ENCODE results near the gene ABHD14A.
"Not testable (repeated sequence)": the region's sequence is repeated elsewhere in the genome, so short reads cannot be mapped to it uniquely, and the experiment has no call there.

ABHD14A gene

DNA sequence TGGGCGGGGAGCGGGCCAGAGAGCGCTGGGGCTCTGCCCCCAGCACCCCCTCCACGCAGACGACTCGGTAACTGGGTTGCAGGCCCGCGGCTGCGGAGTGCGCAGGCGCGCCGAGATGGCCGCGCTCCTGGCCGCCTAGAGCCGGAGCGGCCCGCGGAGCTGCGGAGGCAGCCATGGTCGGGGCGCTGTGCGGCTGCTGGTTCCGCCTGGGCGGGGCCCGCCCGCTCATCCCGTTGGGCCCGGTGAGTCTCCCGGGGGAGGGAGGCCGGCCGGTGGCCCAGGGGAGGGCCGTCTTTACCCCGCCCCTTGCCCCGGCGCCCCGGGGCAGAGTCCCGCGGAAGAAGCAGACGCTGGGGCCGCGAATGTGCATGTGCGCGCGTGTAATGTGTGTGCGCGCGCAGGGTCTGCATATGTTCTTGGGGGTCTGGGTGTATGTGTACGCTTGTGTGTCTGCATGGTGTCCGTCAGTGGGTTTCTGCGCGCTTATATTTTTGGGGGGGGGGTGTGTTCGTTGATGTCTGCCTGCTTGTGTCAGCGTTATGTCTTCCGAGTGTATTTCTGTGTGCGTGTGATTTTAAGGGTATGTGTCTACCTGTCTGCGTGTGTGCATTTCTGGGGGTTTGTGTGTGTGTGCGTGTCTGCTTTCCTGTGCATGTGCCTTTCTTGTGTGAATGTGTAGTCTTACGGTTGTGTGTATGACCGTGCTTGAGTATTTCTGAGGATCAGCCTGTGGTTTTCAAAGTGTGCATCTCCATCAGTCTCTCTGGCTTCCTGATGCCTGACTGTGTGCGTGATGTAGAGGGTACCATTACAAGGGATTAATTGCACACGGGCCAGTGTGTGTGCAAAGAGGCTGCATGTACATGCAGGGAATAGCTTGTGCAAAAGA lies at the start of gene ABHD14A:
Gene ABHD14A, plus strand, starts transcription at position 102 of the 889 bp plus-strand sequence. Its CDS starts 72 bp downstream, at position 174.
- peak; percentile 60 to 67 for DNase-seq

DNA sequence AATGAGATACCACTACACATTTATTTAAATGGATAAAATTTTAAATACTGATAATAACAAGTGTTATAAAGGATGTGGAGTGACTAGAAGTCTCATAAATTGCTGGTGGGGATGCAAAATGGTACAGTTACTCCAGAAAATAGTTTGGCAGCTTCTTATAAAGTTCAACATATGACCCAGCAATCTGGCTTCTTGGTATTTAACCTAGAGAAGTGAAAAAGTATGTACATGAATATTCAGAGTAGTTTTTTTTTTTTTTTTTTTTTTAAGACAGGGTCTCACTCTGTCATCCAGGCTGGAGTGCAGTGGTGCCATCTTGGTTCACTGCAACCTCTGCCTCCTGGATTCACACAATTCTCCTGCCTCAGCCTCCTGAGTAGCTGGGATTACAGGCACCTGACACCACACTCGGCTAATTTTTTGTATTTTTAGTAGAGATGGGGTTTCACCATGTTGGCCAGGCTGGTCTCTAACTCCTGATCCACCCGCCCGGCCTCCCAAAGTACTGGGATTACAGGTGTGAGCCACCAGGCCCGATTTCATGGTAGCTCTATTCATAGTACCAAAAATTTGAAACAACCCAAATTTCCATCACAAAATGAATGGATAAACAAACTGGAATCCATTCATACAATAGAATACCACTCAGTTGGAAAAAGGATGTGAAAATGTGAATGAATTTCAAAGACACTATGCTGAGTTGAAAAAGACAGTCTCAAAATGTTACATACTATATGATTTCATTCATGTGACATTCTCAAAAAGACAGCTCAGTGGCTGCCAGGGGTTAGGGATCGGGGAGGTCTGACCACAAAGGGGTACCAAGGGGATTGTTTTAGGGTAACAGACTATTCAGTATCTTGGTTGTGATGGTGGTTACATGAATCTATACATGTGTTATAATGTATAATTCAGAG lies 47.5 kb upstream of the ABHD14A start:
- DNase-seq = no peak

DNA sequence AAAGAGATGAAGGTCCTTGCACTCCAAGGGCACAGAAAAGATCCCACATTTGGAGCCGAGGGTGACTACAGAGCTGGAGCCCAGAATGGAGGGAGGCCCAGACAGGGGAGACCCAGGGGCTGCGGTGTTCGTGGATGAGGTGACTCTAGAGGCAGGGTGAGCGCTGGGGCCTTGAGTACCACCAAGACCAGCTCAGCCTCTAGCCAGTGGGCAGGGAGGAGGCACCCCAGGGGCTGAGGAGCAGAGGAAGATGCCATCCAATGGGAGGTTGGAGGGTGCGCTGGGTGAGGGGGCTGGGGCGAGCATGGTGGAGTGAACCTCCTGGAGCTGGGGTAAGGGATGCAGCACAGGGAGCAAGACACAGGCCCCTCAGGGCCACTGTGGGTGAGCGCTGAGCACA lies 46.4 kb upstream of the ABHD14A start:
- no peak for DNase-seq

DNA sequence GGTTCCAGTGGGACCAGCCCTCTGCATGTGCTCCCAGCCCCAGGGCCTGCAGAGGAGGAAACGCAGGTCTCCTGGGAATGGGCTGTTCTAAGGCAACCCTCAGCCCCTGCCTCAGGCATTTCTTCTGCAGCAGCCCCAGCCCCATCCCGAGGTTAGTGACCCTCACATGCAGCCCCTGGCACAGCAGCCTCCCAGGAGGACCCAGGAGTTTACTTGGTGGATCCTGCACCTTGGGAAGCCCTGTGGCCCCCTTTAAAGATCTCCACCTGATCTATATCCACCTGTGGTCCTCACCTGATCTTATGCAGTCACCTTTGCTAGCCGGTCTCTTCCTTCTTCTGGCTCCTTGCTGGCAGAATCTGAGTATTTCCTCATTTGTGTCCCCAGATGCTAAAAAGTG lies 45.9 kb upstream of the ABHD14A start:
- DNase-seq = not testable (repeated sequence)

- peak; percentile 5 to 7 for DNase-seq
Measured at GRCh38 chr3:51929420-51930003, 45.4 kb upstream of the ABHD14A start.

GRCh38 chr3:51930439-51930838 lies 44.4 kb upstream of the ABHD14A start:
- no peak for DNase-seq

GRCh38 chr3:51931756-51932155 lies 43.1 kb upstream of the ABHD14A start:
- DNase-seq = no peak

DNA sequence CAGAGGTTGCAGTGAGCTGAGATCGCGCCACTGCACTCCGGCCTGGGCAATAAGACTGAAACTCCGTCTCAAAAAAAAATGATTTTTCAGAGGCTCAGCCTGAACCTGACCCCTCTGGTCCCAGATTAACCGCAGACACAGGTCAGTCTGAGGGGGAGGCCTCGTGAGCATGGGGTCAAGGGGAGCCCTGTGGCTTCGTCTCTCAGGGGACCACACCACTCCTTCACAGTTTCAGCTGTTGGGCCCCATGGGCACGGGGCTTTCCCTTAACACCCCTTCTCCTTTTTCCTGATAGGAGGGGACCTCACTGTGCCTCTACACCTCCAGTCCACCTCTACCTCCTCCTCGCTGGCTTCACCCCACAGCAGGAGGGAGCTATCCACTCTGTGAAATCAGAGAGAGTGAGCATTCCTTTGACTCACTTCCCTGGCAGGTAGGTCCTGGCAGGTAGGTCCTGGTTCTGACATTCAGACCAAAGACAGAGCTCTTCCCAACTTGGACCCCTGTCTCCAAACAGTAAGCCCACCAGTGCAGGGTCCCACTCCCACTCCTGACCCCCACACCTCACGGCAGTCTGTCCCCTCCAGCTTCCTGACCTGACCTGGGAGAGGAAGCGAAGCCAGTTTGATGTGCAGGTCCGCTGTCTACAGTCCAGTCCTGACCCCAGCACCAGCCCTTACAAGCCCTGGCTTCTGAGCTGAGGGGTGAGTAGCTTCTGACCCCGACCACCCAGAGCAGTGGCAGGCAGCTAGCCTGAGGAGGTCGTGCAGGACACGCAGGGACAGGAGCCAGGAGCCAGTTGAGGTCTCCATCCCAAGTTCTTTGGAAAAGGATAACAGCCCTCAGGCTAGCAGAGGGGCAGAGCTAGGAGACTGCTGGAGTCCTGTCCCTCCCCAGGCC lies 42.1 kb upstream of the ABHD14A start:
- no peak for DNase-seq

GRCh38 chr3:51933471-51934138 lies 41.3 kb upstream of the ABHD14A start:
- no peak for DNase-seq

DNA sequence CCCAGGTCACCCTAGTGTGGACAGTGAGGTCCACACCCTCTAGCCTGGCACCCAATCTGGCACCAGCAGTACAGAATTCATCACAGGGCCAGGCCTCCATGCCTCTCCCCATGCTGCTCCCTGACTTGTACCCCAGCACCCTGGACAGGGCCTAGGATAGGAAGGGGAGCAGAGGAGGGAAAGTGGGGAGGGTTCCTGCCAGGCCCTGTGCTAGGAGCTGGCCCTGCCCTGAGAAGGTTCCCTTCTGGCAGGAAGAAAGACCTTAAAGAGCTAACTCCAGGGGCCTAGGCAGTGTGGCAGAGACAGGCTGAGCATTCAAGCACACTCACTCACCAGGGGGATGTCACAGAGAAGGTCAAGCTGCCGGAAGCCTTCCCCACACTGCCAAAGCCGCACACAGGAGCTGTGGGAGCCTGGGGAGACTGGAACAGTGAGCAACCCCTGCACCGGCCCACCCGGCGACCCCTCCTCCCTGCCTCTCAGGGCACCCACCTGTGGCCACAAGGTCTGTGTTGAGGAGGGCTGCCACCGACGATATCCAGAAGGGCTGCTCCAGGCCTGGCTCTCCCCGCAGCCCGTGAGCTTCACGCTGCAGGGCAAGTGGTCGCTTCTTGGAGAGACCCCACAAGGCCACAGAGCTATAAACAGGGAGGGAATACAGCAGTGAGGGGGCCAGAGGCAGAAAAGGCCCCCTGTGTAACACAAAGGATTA lies 40.6 kb upstream of the ABHD14A start:
- no peak for DNase-seq

DNA sequence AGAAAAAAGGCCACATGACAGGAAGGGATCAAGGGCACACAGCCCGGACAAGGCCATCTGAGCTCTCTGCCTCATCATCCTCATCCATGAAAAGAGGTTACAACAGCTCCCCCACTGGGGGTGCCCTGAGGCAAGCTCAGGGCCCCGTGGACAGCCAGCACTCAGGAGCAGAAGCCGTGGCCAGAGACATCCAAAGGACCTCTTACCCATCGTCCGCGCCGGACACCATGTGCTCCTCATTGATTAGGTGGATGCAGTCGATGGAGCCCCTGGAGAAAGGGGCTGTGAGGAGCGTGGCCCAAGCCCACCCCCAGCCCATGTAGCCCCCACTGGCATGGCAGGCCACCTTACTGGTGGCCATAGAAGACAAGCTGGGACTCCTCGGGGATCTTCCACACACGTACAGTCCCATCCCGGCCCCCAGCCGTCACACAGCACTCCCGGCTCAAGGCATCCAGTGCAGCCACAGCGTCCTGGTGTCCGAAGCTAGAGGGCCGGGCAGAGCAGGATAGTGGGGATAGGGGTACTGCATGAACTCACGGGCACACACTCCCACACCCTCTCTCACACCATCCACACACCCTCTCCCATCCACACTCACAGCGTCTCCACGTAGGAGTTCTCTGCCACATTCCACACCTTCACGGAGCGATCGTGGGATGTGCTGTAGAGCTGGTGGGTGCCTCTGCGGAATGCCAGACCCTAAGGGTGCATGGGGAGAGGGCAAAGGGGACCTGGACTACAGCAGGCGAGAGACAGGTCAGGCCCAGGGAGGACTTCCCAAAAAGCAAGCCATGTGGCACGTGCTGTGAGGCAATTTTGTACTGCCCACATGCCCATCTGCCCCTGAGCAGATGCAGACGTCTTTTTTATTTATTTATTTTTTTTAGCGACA lies 39.6 kb upstream of the ABHD14A start:
- DNase-seq = no peak

- no peak for DNase-seq
Measured at GRCh38 chr3:51935886-51936755, 38.7 kb upstream of the ABHD14A start.

- DNase-seq = no peak
Measured at GRCh38 chr3:51937014-51937413, 37.9 kb upstream of the ABHD14A start.

GRCh38 chr3:51937611-51938450 lies 37.0 kb upstream of the ABHD14A start:
- no peak for DNase-seq

DNA sequence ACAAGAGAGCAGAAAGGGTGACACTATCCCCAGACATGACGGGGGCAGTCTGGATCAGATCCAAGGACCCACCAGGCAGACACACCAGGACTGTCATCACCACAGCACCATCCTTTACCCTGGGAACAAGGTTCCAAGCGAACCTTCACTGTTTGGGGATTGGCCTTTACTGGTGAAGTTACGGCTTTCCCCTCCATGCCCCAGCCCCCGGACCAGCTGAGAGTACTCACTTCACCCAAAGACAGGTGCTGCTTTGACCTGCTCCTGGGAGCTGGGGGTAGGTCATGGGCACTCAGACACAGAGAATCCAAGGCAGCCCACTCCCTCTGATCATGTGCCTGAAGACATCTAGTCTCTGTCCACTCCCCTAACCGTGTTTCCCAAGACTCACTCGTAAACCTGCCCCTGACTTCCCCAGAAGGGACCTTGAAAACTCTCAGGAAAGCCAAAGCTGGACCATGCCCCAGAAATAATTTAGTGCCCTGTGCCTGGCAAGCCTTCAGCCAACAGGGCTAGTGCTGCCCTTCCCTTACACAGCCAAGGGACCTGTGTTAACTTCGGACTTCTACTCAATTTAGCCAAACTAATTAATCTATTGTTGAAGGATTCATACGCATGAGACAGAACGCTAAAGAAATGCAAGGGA lies 36.0 kb upstream of the ABHD14A start:
- DNase-seq = no peak

DNA sequence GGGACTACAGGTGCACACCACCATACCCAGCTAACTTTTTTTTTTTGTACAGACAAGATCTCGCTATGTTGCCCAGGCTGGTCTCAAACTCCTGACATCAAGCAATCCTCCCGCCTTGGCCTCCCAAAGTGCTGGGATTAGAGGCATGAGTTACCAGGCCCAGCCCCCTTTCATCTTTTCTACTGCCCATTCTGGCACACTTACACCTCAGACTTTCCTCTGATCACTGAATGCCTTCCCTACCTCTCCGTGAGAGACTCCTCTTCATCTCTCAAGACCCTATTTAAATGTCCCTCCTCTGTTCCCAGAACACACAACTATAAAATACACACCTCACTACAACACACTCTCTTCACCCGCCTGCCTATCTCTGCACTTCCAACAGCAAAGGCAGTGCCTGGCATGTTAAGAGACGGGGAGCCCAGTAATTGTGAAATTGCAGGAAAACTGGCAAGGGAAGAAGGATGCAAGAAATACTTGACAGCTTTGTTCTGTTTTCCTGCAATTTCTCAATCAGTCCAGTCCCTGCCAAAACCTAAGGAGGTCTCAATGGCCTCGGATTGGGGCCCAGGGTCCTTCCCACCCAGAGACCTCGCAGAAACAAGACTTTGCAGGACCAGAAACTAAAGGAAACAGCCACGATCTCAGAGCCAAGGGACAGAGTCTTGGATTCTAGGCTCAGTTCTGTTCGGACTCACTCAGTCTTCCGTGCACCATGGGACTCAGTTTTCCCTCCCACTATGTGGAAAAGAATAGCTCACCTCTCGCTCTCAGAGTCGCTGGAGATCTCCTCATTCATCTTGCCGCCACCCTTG lies 34.0 kb upstream of the ABHD14A start:
- DNase-seq = no peak

- DNase-seq = no peak
Measured at GRCh38 chr3:51941463-51941797, 33.4 kb upstream of the ABHD14A start.
